Measurements from ENCODE around the gene TMEM245. TPM values are rescaled to one million over a fixed set of nuclear protein-coding genes. Genes with fewer than 3 reads are reported as not detected.
"Not testable (repeated sequence)": the region's sequence is repeated elsewhere in the genome, so short reads cannot be mapped to it uniquely, and the experiment has no call there.

The TMEM245 gene
- total RNA-seq, 1 donor from 2014 or later, result 40.0 TPM

DNA sequence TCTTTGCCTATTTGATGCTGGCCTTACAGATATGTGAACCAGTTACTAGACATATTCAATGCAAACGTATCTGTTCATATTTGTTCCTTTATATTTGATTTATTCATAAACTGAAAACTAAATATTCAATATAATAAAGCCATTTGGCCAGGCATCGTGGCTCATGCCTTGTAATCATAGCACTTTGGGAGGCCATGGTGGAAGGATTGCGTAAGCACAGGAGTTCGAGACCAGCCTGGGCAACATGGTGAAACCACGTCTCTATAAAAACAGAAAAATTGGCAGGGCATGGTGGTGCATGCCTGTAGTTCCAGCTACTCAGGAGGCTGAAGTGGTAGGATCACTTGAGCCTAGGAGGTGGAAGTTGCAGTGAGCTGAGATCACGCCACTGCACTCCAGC is 57.2 kb downstream of the TMEM245 start:
- no peak for DNase-seq (ENCODE audit: extremely low spot score, unreplicated experiment)
- no peak overlapping the region for H3K27ac Mint-ChIP-seq (ENCODE audit: unreplicated experiment)
- no peaks in the 10 kb centered on the region for H3K4me1 Mint-ChIP-seq (ENCODE audit: unreplicated experiment)
- no peaks in the 10 kb centered on the region for H3K9me3 Mint-ChIP-seq (ENCODE audit: unreplicated experiment)
- no peaks in the 10 kb centered on the region for H3K27me3 Mint-ChIP-seq (ENCODE audit: unreplicated experiment)
- no peak overlapping the region for H3K4me3 Mint-ChIP-seq (ENCODE audit: unreplicated experiment)
- H3K36me3 Mint-ChIP-seq (ENCODE audit: unreplicated experiment), result peaks cover 45% of the 10 kb centered on the region
- TF ChIP-seq, protein P1, sequence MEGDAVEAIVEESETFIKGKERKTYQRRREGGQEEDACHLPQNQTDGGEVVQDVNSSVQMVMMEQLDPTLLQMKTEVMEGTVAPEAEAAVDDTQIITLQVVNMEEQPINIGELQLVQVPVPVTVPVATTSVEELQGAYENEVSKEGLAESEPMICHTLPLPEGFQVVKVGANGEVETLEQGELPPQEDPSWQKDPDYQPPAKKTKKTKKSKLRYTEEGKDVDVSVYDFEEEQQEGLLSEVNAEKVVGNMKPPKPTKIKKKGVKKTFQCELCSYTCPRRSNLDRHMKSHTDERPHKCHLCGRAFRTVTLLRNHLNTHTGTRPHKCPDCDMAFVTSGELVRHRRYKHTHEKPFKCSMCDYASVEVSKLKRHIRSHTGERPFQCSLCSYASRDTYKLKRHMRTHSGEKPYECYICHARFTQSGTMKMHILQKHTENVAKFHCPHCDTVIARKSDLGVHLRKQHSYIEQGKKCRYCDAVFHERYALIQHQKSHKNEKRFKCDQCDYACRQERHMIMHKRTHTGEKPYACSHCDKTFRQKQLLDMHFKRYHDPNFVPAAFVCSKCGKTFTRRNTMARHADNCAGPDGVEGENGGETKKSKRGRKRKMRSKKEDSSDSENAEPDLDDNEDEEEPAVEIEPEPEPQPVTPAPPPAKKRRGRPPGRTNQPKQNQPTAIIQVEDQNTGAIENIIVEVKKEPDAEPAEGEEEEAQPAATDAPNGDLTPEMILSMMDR (IDR thresholded peaks at IDR 0.05), result no peak

DNA sequence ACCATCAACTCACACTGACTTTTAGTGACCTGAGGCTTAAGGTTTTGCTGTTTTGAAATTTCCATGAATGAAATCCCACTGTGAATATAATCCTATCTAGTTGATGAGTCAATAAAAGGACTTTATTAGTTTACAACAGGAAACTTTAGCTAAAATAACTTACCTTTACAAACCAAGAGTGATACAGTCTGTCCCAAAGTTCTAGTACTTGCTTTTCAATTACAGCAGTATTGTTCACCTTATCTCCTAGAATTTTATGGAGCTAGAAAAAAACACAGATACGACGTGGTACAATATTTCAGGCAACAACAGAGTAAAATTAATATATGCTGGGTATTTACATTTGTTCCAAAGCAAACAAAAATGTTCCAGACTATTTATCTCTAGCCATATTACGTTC is 59.6 kb downstream of the TMEM245 start:
- no peak for DNase-seq (ENCODE audit: extremely low spot score, unreplicated experiment)
- H3K9me3 Mint-ChIP-seq (ENCODE audit: unreplicated experiment), result no peaks in the 10 kb centered on the region
- H3K4me1 Mint-ChIP-seq (ENCODE audit: unreplicated experiment), result no peaks in the 10 kb centered on the region
- TF ChIP-seq, protein P1 (IDR thresholded peaks at IDR 0.05), result no peak
- H3K36me3 Mint-ChIP-seq (ENCODE audit: unreplicated experiment), result peaks cover 46% of the 10 kb centered on the region
- H3K27ac Mint-ChIP-seq (ENCODE audit: unreplicated experiment), result no peak overlapping the region
- no peak overlapping the region for H3K4me3 Mint-ChIP-seq (ENCODE audit: unreplicated experiment)
- no peaks in the 10 kb centered on the region for H3K27me3 Mint-ChIP-seq (ENCODE audit: unreplicated experiment)

DNA sequence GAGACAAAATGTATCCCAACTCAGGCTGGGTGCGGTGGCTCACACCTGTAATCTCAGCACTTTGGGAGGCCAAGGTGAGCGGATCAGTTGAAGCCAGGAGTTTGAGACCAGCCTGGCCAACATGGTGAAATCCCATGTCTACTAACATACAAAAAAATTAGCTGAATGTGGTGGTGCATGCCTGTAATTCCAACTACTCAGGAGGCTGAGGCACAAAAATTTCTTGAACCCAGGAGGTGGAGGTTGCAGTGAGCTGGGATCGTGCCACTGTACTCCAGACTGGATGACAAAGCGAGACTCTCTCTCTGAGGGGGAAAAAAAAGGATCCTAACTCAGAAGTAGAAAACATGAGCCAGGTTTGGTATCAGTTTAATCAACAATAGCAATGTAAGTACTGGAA is 66.6 kb downstream of the TMEM245 start:
- not testable (repeated sequence) for DNase-seq (ENCODE audit: extremely low spot score, unreplicated experiment); H3K9me3 Mint-ChIP-seq (ENCODE audit: unreplicated experiment); H3K27me3 Mint-ChIP-seq (ENCODE audit: unreplicated experiment); H3K4me3 Mint-ChIP-seq (ENCODE audit: unreplicated experiment)
- peaks cover 50% of the 10 kb centered on the region for H3K36me3 Mint-ChIP-seq (ENCODE audit: unreplicated experiment)
- H3K27ac Mint-ChIP-seq (ENCODE audit: unreplicated experiment), result peak overlapping the region; percentile 72
- H3K4me1 Mint-ChIP-seq (ENCODE audit: unreplicated experiment), result peaks cover 26% of the 10 kb centered on the region

DNA sequence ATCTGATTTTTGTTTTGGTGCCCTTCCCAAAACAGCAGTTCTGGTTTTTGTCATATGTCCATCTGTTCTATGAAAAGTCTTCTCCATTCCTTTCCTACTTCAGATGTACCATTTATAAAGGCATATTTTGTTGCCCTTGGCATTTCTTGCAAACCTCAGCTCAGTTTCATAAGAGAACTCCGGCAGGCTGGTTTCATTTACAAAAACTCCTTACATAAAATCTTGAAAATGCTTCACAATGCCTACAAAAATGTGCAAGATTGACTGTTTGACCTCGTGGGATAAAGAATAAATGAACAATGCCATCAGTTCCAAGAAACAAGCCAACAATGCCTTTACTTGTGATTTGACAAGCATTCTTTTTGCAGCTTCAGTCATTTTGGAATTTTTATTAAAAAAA is 67.3 kb downstream of the TMEM245 start:
- TF ChIP-seq, protein P1 (IDR thresholded peaks at IDR 0.05), result no peak
- Mint-ChIP-seq H3K4me1 (ENCODE audit: unreplicated experiment) (peaks cover 26% of the 10 kb centered on the region), H3K36me3 (ENCODE audit: unreplicated experiment) (peaks cover 51% of the 10 kb centered on the region), H3K27me3 (ENCODE audit: unreplicated experiment) (no peaks in the 10 kb centered on the region), H3K4me3 (ENCODE audit: unreplicated experiment) (peak overlapping the region; percentile 11), H3K27ac (ENCODE audit: unreplicated experiment) (peak overlapping the region; percentile 72), H3K9me3 (ENCODE audit: unreplicated experiment) (no peaks in the 10 kb centered on the region)
- no peak for DNase-seq (ENCODE audit: extremely low spot score, unreplicated experiment)

DNA sequence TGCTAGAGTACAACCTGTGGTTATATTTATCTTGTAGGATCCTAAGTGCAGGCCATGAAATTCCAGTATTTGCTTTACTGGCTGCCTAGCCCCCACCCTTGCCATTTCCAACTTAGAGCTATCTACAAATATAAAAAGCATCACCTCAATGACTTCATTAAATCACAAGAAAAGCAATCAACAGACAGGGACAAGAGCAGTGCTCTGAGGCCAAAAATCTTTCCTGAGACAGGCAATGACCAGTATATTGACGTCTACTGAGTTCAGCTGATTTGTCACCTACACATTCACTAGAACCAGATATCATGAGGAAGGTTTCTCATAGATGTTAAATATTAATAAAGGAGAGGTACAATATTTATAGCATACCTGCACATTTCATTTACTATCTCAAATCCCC is 68.0 kb downstream of the TMEM245 start:
- peaks cover 51% of the 10 kb centered on the region for H3K36me3 Mint-ChIP-seq (ENCODE audit: unreplicated experiment)
- no peak overlapping the region for H3K4me3 Mint-ChIP-seq (ENCODE audit: unreplicated experiment)
- H3K9me3 Mint-ChIP-seq (ENCODE audit: unreplicated experiment), result no peaks in the 10 kb centered on the region
- peaks cover 26% of the 10 kb centered on the region for H3K4me1 Mint-ChIP-seq (ENCODE audit: unreplicated experiment)
- TF ChIP-seq, protein P1 (IDR thresholded peaks at IDR 0.05), result no peak
- H3K27me3 Mint-ChIP-seq (ENCODE audit: unreplicated experiment), result no peaks in the 10 kb centered on the region
- DNase-seq (ENCODE audit: extremely low spot score, unreplicated experiment), result no peak
- peak overlapping the region; percentile 72 for H3K27ac Mint-ChIP-seq (ENCODE audit: unreplicated experiment)

DNA sequence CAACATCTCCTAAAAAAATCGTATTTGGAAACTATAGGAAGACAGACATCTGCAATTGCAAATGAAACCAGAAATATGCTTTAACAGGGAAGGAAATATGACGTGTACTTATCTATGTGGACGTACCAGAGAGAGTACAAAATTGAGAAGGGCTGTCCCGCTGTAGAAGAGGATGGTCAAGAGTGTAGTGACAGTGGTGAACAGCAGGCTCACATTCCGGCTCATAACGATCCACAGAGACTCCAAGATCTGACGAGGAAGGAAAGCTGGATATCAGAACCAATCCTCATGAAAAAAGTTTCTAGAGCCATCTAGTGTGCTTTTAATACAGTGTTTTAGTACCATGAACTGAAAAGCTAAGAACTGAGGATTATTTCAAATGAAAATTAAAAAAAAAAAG is 69.3 kb downstream of the TMEM245 start:
- TF ChIP-seq, protein P1 (IDR thresholded peaks at IDR 0.05), result no peak
- Mint-ChIP-seq H3K27ac (ENCODE audit: unreplicated experiment) (no peak overlapping the region), H3K36me3 (ENCODE audit: unreplicated experiment) (peaks cover 48% of the 10 kb centered on the region), H3K9me3 (ENCODE audit: unreplicated experiment) (no peaks in the 10 kb centered on the region), H3K4me1 (ENCODE audit: unreplicated experiment) (peaks cover 26% of the 10 kb centered on the region), H3K27me3 (ENCODE audit: unreplicated experiment) (no peaks in the 10 kb centered on the region), H3K4me3 (ENCODE audit: unreplicated experiment) (no peak overlapping the region)
- DNase-seq (ENCODE audit: extremely low spot score, unreplicated experiment), result no peak

All from osteocyte (in vitro differentiated cells).